Keratinocyte (primary cell): ENCODE measurements around the gene GPR62. TPM values are rescaled to one million over a fixed set of nuclear protein-coding genes. Genes with fewer than 3 reads are reported as not detected.

Source experiments
- DNase-seq: peaks from one replicate; pipeline ENCODE4 v3.0.0-alpha.2; 2011; ENCODE audit warnings: low read depth, missing footprints, low spot score
- FAIRE-seq: peaks from 2 replicates; lab custom pipeline; 2011; peaks lifted over from hg19 to GRCh38; lab: Jason Lieb, UNC
- H2AFZ ChIP-seq: 2 replicates; pipeline ENCODE4 v1.6.0; 2012; ENCODE audit warnings: low read length, control low read depth, inconsistent platforms; ENCODE audit not compliant: control insufficient read depth
- H3K27ac ChIP-seq: 2 replicates; pipeline ENCODE4 v1.5.1; 2011; ENCODE audit warnings: low read length; ENCODE audit not compliant: control insufficient read depth, insufficient read depth
- H3K27me3 ChIP-seq: 3 replicates; pipeline ENCODE4 v1.6.0; 2011; ENCODE audit warnings: low read length; ENCODE audit not compliant: control insufficient read depth, insufficient read depth; ENCODE audit errors: extremely low read depth
- H3K36me3 ChIP-seq, 2 experiments: 2 replicates in 1 of 2; 3 replicates in 1 of 2; pipeline ENCODE4 v1.5.1; 2011; ENCODE audit warnings: low read length in 2 of 2, mild to moderate bottlenecking in 1 of 2; ENCODE audit not compliant: control insufficient read depth in 2 of 2, insufficient read depth in 2 of 2; ENCODE audit errors: extremely low read depth in 1 of 2
- H3K4me1 ChIP-seq: 3 replicates; pipeline ENCODE4 v1.5.1; 2011; ENCODE audit warnings: low read length; ENCODE audit not compliant: control insufficient read depth, insufficient read depth; ENCODE audit errors: extremely low read depth
- H3K4me2 ChIP-seq: 3 replicates; pipeline ENCODE4 v1.6.0; 2011; ENCODE audit warnings: low read depth, low read length; ENCODE audit not compliant: control insufficient read depth, insufficient read depth; ENCODE audit errors: extremely low read depth
- H3K4me3 ChIP-seq, 3 experiments: fragments of 200-600 bp in 1 of 3; sonication (generic) in 1 of 3; 2 replicates in 2 of 3; 3 replicates in 1 of 3; pipeline ENCODE4 v1.5.1; 2011 to 2016; ENCODE audit warnings: low read length in 3 of 3, mild to moderate bottlenecking in 3 of 3, control low read depth in 2 of 3, inconsistent platforms in 1 of 3, low read depth in 1 of 3, mixed read lengths in 1 of 3, mixed run types in 1 of 3, moderate library complexity in 1 of 3; ENCODE audit not compliant: control insufficient read depth in 2 of 3, insufficient read depth in 2 of 3; ENCODE audit errors: extremely low read depth in 1 of 3
- H3K79me2 ChIP-seq: 2 replicates; pipeline ENCODE4 v1.6.0; 2012; ENCODE audit warnings: low read length; ENCODE audit not compliant: control insufficient read depth, insufficient read depth
- H3K9ac ChIP-seq: 3 replicates; pipeline ENCODE4 v1.6.0; 2011; ENCODE audit warnings: low read length; ENCODE audit not compliant: control insufficient read depth, insufficient read depth; ENCODE audit errors: extremely low read depth
- H3K9me1 ChIP-seq: 3 replicates; pipeline ENCODE4 v1.6.0; 2011; ENCODE audit warnings: low read length; ENCODE audit not compliant: control insufficient read depth, insufficient read depth; ENCODE audit errors: extremely low read depth
- H3K9me3 ChIP-seq: 2 replicates; pipeline ENCODE4 v1.5.1; 2012; ENCODE audit warnings: low read depth, low read length; ENCODE audit not compliant: control insufficient read depth
- H4K20me1 ChIP-seq: 3 replicates; pipeline ENCODE4 v1.6.0; 2011; ENCODE audit warnings: low read length; ENCODE audit not compliant: control insufficient read depth, insufficient read depth; ENCODE audit errors: extremely low read depth
- CTCF ChIP-seq, 3 experiments: IDR thresholded peaks in 1 of 3; conservative IDR thresholded peaks in 1 of 3; optimal IDR thresholded peaks in 1 of 3; 2 replicates in 2 of 3; 3 replicates in 1 of 3; pipeline versions ENCODE3 to v1.5.1; 2011; ENCODE audit warnings: low read length in 3 of 3, mild to moderate bottlenecking in 3 of 3, moderate library complexity in 2 of 3, control low read depth in 1 of 3, inconsistent platforms in 1 of 3; ENCODE audit not compliant: insufficient read depth in 2 of 3; ENCODE audit errors: extremely low read depth in 1 of 3
- EZH2 ChIP-seq: IDR thresholded peaks from one replicate; pipeline ENCODE4 v1.6.1; 2012; ENCODE audit warnings: inconsistent platforms, mild to moderate bottlenecking, low read length, moderate library complexity
- dilution Hi-C: fragments of 300-500 bp; cut with MboI; formaldehyde crosslinking; loops from one replicate; pipeline ENCODE4 v1.7.0; 2020; ENCODE audit warnings: low sequenced_read_pairs; ENCODE audit not compliant: extremely low pct_ligation_motif_present
- polyA plus RNA-seq, 5 experiments: library from polyadenylated mRNA; depleted of rRNA in 3 of 5; stranded (reverse) in 3 of 5; stranded (forward) in 1 of 5; unstranded in 1 of 5; fragments of >200 nt; gene quantifications; 1 replicate in 1 of 5; 2 replicates in 3 of 5; 3 replicates in 1 of 5; pipeline versions ENCODE4 v1.2.1 to v1.2.3, GENCODE V29; 2011 to 2012; ENCODE audit warnings: missing spikeins in 2 of 5, low read depth in 1 of 5, low replicate concordance in 1 of 5

Gene GPR62
- polyA plus RNA-seq, 1 donor (not counting 4 experiments of a cell fraction or from before 2014, with no cell fraction given) = not detected

- Histone ChIP-seq H3K27me3 (no peaks in the 10 kb centered on the region), H3K4me1 (peaks cover 39% of the 10 kb centered on the region), H3K9me3 (no peaks in the 10 kb centered on the region), H3K4me2 (no peak overlapping the region), H3K36me3 (no peaks in the 10 kb centered on the region), H4K20me1 (no peaks in the 10 kb centered on the region), H3K9me1 (no peaks in the 10 kb centered on the region), H3K79me2 (peaks cover 4% of the 10 kb centered on the region), H3K4me3 (no peak overlapping the region), H2AFZ (no peak overlapping the region), H3K9ac (no peak overlapping the region), H3K27ac (no peak overlapping the region)
- dilution Hi-C loops = no loop called here
- no peak for DNase-seq
- FAIRE-seq = no peak
- TF ChIP-seq CTCF (optimal IDR thresholded peaks at IDR 0.05 in 1 of 3, IDR thresholded peaks at IDR 0.05 in 1 of 3, conservative IDR thresholded peaks at IDR 0.05 in 1 of 3; ENCODE audit: extremely low read depth in 1 of 3, insufficient read depth in 2 of 3, low read length in 3 of 3) (no peak), EZH2 (no peak)
Measured at GRCh38 chr3:51975852-51976549, 20.8 kb downstream of the GPR62 start.

- Histone ChIP-seq H3K9ac (peak overlapping the region; percentile 33), H3K36me3 (no peaks in the 10 kb centered on the region), H4K20me1 (no peaks in the 10 kb centered on the region), H3K4me2 (peak overlapping the region; percentile 39), H3K4me3 (no peak overlapping the region), H3K27ac (peak overlapping the region; percentile 22), H3K9me3 (no peaks in the 10 kb centered on the region), H2AFZ (peak overlapping the region; percentile 49), H3K79me2 (peaks cover 4% of the 10 kb centered on the region), H3K27me3 (no peaks in the 10 kb centered on the region), H3K4me1 (peaks cover 37% of the 10 kb centered on the region), H3K9me1 (no peaks in the 10 kb centered on the region)
- peak; percentile 44 for DNase-seq
- TF ChIP-seq EZH2 (no peak), CTCF (optimal IDR thresholded peaks at IDR 0.05 in 1 of 3, IDR thresholded peaks at IDR 0.05 in 1 of 3, conservative IDR thresholded peaks at IDR 0.05 in 1 of 3; ENCODE audit: extremely low read depth in 1 of 3, insufficient read depth in 2 of 3, low read length in 3 of 3) (no peak)
- dilution Hi-C loops = no loop called here
- peak; percentile 95 for FAIRE-seq
Measured at GRCh38 chr3:51977446-51978142, 22.4 kb downstream of the GPR62 start.
